GM18498 (cell line): ENCODE results near the gene KCNN1.

Experiments used
- ATAC-seq: cut with Tn5 transposase; IDR thresholded peaks from one replicate; pipeline ENCODE4 v1.9.1; 2021; ENCODE audit warnings: mild to moderate bottlenecking, moderate library complexity; ENCODE audit not compliant: unreplicated experiment

The KCNN1 gene

GRCh38 chr19:17946965-17947784 lies 19.7 kb upstream of the KCNN1 start:
- peak; percentile 24 for ATAC-seq

DNA sequence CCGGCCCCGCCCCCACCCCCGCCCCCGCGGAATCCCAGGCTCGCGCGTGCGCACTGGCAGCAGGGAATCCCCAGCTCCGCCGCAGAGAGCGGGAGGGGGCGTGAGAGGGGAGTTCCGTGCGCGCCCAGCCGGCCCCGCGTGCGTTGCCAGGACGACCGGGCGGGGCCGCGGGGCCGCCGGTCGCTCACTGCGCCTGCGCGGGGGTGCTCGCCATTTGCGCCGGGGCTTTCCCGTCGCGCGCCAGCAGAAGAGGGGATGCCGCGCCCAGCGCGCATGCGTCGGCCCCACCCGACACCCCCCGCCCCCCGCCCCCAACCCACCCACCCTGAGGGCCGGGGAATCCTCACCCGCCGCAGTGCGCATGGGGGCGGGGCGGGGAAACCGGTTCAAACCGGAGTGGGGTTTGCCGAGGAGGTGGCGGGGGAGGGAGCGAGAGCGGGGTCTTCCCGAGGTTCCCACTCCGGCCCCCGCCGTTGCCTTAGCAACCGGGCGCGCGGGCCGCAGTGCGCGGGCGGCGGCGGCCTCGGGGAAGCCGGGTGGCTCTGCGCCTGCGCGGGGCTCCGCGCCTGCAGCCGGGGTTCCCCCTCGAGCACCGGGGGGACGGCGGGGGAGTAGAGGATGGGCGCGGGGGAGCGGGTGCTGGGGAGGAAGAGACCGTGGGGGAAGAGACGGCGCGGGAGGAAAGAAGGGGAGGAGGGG lies 18.9 kb upstream of the KCNN1 start:
- peak; percentile 74 for ATAC-seq

GRCh38 chr19:17948514-17948900 lies 18.4 kb upstream of the KCNN1 start:
- ATAC-seq: no peak

- no peak for ATAC-seq
Observed at GRCh38 chr19:17948931-17949930, 17.7 kb upstream of the KCNN1 start.

DNA sequence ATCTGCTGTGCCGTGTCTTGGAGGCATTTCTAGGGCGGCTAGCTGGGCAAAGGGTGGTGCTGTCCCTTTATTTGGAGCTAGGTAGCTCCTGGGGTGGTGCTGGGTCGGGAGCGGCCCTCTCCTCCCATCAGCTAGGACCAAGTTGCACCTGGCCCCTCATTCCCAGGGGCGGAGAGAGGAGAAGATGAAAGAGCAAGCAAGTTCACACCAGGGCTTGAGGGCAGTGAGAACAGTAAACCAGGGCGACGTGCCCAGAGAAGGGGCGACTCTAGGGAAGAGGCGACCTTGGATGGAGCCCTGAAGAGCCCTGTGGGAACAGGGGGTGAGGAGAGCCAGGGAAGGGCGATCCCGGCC lies 17.0 kb upstream of the KCNN1 start:
- ATAC-seq: no peak

- no peak for ATAC-seq
Observed at GRCh38 chr19:17950310-17951156, 16.4 kb upstream of the KCNN1 start.

DNA sequence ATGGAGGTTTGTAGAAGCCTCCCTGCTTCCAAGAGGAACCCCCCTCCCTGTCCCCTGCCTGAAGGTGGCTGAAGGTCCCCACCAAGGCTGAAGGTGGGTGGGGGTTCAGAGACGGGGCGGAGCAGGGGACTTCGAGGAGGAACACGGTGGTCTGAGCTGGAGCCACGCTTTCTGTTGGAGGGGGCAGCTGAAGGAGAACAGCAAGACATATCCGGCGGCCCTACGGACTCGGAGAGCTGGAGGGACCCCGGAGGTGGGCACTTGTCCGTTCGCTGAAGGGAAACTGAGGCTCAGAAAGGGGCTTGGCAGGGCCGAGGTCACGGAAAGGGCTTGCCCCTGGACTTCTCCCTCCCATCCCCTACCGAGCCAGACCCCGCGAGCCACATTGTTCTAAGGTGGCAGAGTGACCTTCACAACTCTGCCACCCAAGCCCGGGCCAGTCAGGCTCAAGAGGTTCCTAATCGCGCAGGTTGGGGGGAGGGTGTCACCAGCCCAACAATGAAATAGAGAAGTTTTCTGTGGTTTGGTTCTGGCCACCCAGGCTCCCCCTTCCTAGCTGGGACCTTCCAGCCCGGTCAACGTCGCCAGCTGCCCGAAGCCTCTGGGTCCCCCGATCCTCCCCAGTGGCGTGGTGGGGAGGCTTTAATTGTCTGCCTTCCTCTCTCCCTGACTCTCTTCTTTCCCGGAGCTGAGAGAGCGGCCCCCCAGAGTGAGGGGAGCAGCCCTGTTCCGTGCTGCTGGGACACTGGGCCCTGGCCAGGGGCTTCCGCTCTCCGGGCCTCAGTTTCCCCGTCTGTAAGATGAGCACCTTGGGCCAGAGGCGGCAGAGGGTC lies 15.5 kb upstream of the KCNN1 start:
- no peak for ATAC-seq

DNA sequence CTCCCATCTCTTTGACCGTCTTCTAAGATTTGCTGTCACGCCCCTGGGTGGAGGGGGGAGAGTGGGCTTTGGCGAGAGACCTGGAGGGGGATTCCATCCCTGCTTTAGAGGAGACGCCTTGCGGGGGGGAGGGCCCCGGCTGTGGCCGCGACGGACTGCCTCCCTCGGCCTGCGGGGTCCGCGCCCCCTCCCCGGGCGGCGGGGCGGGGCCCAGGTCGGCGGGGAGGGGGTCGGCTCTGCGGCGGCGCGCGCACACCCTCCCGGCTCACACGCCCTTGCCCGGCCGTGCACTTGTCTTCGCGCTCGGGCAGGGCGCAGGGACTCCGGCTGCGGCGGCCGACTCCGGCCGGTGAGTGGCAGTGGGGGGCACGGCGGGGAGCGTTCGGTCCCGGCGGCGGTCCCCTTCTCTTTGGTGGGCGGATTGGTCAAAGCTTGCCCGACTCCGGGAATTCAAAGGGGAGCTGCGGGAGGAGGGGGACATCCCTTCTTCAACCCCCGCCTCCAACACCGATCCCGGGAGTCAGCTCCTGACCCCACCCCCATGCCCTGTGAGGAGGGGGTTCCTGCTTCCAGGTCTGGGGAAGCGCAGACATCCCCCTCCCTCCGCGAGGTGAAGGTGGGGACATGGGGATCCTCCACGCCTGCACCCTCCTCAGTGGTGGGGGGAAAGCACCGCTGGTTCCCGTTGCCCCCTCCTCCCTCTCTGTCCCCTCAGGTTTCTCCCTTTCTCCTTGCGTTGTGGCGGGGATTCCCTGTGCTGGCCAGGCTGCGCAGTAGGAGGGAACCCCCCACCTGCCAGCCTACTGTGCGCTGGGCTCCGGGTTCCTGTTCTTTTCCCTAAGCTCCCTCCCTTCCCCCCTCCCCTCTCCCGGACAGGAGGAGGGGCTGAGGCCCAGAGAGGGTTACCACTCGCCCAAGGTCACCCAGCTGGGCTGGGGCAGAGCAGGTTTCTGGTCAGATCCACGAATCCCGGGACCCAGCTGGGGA lies 14.6 kb upstream of the KCNN1 start:
- ATAC-seq: no peak

DNA sequence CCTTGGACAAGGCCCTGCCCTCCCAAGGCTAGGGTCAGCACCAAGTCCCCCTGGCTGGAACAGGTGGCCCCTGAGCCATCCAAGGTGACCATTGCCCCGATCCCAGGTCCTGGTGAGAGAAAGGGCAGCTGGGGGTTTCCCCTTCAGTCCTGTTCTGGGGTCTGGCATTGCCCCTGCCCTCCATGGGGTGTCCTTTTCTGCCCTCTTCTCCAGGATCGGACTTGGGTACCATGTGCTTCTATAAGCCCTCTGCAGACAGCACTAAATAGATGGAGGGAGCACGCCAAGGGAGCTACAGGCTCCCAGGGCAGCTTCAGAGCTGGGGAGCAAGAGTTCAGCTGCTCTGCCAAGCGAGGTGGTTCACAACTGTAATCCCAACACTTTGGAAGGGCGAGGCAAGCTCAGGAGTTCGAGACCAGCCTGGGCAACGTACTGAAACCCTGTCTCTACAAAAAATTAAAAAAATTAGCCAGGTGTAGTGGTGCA lies 13.5 kb upstream of the KCNN1 start:
- no peak for ATAC-seq

GRCh38 chr19:17953869-17954268 lies 13.0 kb upstream of the KCNN1 start:
- no peak for ATAC-seq

- ATAC-seq: no peak
Observed at GRCh38 chr19:17954401-17954800, 12.5 kb upstream of the KCNN1 start.

DNA sequence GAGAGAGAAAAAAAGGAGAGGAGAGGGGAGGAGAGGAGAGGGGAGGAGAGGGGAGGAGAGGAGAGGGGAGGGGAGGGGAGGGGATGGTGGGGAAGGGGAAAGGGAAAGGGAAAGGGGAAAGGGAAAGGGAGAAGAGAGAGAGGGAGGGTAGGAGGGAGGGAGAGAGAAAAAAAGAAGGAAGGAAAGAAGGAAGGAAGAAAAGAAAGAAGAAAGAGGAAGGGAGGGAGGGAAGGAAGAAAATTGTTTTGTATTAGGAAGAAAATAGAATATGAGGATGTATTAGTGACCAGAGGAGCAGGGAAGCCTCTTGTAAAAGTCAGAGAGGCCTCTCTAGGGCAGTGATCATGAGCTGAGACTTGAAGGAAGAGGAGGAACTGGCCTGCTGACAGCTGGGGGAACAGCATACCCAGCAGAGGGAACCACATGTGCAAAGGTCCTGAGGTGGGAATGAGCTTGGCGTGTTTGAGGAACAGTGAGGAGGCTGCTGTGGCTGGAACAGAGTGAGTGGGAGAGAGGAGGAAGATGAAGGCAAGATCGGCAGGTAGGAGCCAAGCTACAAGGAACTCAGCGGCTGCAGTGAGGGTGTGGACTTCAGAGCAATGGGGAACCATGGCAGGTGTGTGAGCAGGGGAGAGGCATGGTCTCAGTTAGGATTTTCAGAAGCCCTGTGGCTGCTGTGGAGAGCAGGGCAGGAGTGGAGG lies 9.6 kb upstream of the KCNN1 start:
- no peak for ATAC-seq

GRCh38 chr19:17957885-17958284 lies 9.0 kb upstream of the KCNN1 start:
- ATAC-seq: no peak

- ATAC-seq: no peak
Observed at GRCh38 chr19:17963936-17964691, 2.8 kb upstream of the KCNN1 start.

DNA sequence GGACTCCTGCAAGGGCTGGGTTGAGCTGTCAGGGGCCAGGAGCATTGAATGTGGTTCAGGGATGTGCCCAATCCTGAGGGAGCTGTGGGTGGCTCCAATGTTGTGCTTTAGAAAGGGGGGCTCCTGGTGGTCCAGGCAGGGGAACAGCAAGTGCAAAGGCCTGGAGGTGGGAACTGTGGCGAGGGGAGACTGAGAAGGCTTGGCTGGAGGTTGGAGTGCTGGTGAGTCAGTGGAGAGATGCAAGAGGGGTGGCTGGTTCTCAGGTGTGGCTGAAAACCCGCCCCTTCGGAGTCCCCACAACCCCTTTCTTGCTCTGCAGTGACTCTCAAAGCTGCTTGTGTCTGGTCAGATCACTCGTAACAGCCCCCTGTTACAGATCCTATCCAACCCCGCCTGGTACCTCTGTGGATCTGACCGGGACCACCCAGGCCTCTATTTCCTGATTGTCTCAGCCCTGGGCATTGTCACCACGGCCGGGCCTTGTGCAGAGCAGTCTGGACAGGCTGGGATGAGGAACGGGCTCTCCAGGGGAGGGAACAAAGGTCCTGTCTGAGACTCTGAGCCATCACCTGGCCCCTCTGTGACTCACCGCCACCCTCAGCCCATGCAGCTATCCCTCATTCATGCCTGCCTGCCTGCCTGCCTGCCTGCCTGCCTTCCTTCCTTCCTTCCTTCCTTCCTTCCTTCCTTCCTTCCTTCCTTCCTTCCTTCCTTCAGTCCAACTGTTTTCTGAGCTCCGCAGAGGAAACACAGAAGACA lies 1.4 kb upstream of the KCNN1 start:
- no peak for ATAC-seq

- no peak for ATAC-seq
Observed at GRCh38 chr19:17966129-17966483, 801 bp upstream of the KCNN1 start.
